Daoy (cell line): Measurements from ENCODE around the gene IL1RN. TPM values are rescaled to one million over a fixed set of nuclear protein-coding genes. Genes with fewer than 3 reads are reported as not detected.

ENCODE experiments used
- DNase-seq: peaks from one replicate; pipeline ENCODE4 v3.0.0-alpha.2; 2015; ENCODE audit warnings: low read depth
- total RNA-seq: library from RNA; depleted of rRNA; stranded (reverse); fragments of >200 nt; shearing (Covaris generic); gene quantifications from 2 replicates; pipeline ENCODE4 v1.2.3, GENCODE V29; 2014

Gene IL1RN
- total RNA-seq, 1 experiment from 2014 or later: not detected

- no peak for DNase-seq
Observed at GRCh38 chr2:113103277-113103676, 24.1 kb upstream of the IL1RN start.

DNA sequence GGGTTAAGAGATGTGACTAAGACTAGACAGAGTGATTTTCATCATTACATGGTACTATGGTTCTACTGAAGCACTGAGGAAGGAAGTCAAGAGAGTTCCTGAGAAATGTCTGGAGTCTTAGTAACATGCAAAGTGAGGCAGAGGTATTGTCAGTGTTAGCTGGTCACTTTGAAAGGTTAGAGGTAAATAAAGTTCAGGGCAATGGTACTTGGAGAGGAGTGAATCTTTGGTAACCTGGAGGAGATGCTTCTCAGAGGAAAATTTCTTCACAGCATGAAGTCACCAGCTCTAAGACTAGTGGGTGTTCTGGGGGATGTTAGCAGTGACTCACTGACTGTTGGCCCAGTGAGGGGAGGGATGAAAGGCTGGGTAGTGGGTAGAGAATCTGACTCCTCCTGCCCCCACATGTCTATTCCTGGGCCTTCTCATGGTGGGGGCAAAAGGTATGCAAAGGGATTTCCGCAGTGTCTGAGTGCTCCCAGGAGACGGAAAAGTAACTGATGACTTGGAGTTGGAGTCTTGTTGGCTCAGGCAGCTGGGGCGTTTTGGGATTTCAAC, 23.3 kb upstream of the IL1RN start:
- DNase-seq: peak; percentile 35

DNA sequence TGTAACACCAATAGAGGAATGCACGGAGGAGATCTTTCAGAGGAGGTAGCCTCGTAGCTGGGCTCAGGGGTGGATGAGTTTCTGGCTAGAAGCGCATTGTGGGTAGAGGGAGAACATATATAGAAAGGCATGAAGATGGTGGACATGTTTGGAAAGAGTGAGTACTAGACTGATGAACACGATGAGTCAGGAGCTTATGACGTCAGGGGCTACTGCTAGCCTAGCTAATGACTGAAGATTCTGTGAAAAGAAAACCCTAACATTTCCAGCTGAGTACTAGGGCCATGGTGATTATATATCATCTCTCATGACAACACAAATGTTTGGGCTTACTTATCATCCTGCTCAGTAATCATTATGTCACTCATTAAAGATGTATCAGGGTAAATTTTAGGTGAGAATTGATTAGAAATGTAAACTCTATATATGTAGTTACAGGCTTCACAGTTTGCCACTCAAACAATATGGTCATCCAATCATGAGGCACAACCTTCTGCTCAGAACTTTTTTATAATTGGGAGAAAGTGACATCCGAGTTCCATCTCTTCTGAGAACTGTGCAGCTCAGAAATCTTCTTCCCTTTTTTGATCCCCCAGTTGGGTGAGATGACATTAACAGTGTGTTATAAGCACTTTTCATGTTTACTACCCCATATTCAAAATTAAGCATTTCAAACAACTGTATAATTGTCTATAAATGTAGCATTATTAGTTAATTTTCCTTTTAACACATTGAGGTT, 22.2 kb upstream of the IL1RN start:
- DNase-seq: peak; percentile 43

- DNase-seq: no peak
Observed at GRCh38 chr2:113111121-113111520, 16.3 kb upstream of the IL1RN start.

DNA sequence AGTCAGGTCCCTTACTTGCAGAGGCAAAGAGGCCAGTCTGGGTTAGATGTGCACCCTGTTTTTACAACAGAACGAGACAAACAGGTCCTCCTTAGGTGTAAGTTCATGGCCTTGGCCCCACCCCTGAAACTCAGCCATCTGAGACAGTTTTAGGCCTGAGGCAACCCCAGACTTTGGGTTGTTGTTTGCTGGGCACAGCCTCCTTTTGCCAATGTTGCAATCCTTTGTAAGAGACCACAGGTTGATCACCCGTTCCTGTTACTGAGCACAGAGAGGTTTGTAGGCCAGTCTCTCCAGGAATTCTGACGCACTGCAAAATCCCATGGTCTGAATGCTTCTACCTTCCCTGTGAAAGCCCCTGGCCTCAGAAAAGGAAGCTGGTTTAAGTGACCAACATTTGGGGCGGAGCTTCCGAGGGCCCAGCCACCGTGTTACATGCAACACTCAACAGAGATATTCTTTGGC, 15.5 kb upstream of the IL1RN start:
- DNase-seq: no peak

DNA sequence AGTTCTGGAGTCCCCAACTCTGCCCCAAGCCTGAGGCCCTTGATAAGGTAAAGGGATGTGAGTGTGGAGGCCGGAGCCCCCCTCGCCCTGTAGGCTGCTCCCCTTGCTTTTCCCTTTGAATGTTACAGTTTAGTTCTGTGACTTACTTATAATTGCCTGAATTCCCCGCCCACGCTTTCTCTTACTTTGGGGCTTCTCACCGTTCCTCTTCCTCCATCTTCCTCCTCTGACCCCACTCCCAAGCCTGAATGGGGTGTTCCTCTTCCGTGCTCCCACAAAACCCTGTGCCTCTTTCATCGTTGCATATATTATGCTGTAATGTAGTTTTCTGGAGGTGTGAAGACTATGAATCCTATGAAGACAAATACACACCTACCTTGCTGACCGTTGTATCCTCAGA, 15.0 kb upstream of the IL1RN start:
- no peak for DNase-seq

DNA sequence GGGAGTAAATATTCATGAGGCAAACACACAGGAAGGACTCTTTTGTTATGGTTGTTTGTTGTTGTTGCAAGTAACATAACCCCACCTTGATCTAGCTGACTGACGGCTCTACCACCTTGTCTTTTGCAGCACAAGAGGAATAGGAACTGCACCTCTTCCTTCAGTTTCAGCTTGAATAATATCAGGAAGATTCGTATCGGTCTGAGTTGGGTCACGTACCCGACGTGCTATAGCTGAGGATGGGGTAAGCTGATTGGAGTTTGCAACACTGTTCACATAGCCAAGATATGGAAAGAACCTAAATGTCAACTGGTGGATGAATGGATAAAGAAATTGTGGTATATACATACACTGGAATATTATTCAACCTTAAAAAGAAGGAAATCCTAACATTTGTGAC, 14.5 kb upstream of the IL1RN start:
- DNase-seq: no peak

GRCh38 chr2:113113807-113114206, 13.6 kb upstream of the IL1RN start:
- no peak for DNase-seq

- no peak for DNase-seq
Observed at GRCh38 chr2:113114224-113114945, 13.0 kb upstream of the IL1RN start.

DNA sequence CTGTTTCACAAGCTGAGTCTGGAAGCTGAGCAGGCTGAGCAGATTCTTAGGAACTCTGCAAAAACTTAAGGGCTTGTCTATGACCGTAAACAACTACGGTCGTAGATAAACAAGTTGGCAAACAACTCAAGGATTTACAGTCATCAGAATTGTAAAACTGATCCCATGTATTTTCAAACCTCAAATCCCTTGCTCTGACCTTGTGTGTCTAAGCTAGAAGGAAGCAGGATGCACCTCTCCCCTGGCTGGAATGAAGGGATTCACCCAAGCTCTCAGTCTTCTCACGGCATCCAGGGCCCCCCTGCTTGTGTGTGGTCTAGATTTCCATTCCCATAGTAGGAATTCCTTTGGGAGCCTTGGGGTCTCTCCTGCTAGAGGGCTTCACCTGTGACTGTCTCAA, 12.4 kb upstream of the IL1RN start:
- no peak for DNase-seq

DNA sequence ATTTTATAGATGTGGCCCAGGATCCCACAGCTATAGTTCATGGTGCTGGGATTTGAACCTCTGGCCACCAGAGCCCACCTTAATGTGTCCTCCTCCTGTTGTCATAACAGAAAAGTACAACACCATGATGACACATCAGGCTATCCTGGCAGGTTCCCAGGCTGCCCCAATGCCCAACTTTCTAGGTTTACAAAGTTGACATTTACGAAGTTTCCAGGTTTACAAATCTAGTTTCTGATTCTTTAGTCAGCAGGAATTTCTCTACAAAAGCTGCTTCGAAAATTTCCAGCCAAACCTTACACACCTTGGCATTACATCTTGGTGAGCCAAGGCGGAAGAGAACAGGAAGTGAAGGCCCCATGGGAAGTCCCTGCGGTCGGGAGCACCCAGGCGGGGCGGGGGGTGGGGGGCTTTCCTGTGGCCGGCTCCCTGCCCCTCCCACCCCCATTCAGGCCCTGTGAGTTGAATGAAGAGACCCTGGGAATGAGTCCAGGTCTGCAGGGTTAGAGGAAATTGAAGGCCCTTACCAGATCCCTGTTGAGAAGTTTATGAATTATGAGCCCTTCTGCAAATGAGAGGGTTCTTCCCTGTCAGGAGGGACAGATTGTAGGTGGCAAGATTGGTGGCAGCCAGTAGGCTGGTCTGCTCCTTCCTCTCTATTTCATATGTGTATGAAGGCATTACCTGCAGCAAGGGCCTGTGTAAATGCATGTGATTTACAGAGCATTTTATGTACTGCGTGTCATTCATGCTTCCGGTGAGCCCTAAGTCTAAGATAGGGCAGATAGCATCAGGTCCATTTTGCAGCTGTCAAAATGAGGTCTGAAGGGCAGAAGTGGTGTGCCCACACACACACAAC, 11.1 kb upstream of the IL1RN start:
- DNase-seq: peak; percentile 51

- peak; percentile 92 for DNase-seq
Observed at GRCh38 chr2:113117541-113118262, 9.7 kb upstream of the IL1RN start.

- no peak for DNase-seq
Observed at GRCh38 chr2:113118263-113118657, 9.1 kb upstream of the IL1RN start.

GRCh38 chr2:113119111-113119510, 8.3 kb upstream of the IL1RN start:
- DNase-seq: no peak

DNA sequence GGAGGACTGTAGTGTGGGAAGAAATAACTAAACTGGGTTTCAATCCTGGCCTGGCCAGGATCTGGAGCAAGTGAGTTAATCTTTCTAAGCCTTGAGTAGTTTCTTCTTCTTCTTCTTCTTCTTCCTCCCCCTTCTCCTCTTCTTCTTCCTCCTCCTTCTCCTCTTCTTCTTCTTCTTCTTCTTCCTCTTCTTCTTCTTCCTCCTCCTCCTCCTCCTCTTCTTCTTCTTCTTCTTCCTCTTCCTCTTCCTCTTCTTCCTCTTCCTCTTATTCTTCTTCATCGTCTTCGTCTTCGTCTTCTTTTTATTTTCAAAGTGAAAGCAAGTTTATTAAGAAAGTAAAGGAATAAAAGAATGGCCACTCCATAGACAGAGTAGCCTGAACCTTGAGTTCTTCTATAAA, 6.5 kb upstream of the IL1RN start:
- no peak for DNase-seq

GRCh38 chr2:113122364-113122763, 5.0 kb upstream of the IL1RN start:
- DNase-seq: no peak

GRCh38 chr2:113123726-113124125, 3.7 kb upstream of the IL1RN start:
- no peak for DNase-seq

- peak; percentile 40 for DNase-seq
Observed at GRCh38 chr2:113124181-113124961, 3.0 kb upstream of the IL1RN start.

DNA sequence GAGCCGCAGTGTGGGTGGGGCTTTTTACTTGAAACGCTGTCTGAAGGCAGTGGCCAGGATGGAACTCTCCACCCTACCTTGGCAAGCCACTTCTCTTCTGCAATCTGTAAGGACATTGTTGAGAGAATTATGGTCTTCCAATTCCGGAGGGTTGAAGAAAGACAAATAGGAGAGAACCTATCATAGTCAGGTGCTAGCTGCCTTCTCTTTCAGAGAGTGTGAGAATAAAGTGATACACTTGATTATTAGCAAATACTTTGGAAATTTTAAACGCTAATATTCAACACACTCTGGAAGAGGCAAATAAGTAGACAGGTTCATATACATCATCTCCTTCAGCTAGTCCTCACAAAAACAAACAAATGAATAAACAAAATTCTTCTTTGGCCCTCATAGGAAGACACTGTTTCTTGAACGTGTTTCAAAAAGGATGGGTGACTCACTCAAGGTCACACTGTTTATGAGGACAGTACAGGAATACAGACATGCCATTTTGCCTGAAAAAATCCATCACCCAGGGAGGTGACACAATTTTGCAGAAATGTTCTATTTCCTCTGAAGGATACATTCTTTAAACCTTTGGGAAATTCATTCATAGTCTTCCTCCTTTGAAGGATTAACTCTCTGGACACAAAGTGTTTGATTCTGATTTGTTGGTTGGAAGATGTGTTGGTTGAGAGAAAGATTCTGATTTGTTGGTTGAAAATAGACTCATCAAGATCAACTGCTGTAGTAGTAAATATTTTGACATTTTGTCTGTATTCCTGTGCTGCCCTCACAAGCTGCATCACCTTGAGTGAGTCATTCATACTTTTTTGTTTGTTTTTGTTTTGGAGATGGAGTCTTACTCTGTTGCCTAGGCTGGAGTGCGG, 2.2 kb upstream of the IL1RN start:
- no peak for DNase-seq
